Breast epithelium (tissue), 3 donors: ENCODE measurements around the gene ZC3H12D.

Experiments
- CTCF ChIP-seq, 3 donors: fragments of 450-650 bp; IDR thresholded peaks; one replicate each; pipeline ENCODE4 v1.5.1; 2016 to 2017; ENCODE audit warnings: antibody characterized with exemption in 3 of 3, mild to moderate bottlenecking in 3 of 3, moderate library complexity in 3 of 3
- POLR2A ChIP-seq: fragments of 450-650 bp; IDR thresholded peaks from one replicate; pipeline ENCODE4 v1.6.1; 2016; ENCODE audit warnings: antibody characterized with exemption, mild to moderate bottlenecking, moderate library complexity
- POLR2AphosphoS5 ChIP-seq, 3 donors: sonication (generic); formaldehyde crosslinking; IDR thresholded peaks; one replicate each; pipeline ENCODE4 v1.6.1; 2017; ENCODE audit warnings: antibody characterized with exemption in 3 of 3

GRCh38 chr6:149500096-149500495, 15.3 kb upstream of the ZC3H12D start:
- TF ChIP-seq CTCF (IDR thresholded peaks at IDR 0.05) = no peak
- TF ChIP-seq POLR2A = no peak
- no peak for TF ChIP-seq POLR2AphosphoS5 (IDR thresholded peaks at IDR 0.05)
